Panc1 (cell line): ENCODE data around the gene PRELID3B. TPM values are rescaled to one million over a fixed set of nuclear protein-coding genes. Genes with fewer than 3 reads are reported as not detected.
A peak's percentile ranks its signal among the peaks of the same experiment; 100 is the strongest.

Experiments
- ATAC-seq: fragments of 200-7000 bp; cut with Tn5 transposase; 2 replicates; pipeline ENCODE4 v1.9.1; 2020; ENCODE audit warnings: mild to moderate bottlenecking, moderate library complexity
- BruUV-seq: library from RNA; stranded (reverse); fragments of 400-500 nt; replicated peaks from 2 replicates; lab custom pipeline; 2021; lab: Mats Ljungman, UMichigan
- CTCF ChIA-PET: fragments of 300-600 bp; sonication (Branson Sonifier 250); formaldehyde crosslinking; loops from one replicate; lab custom pipeline; 2022; ENCODE audit warnings: antibody characterized with exemption; lab: Charles Lee
- POLR2A ChIA-PET: fragments of 300-600 bp; sonication (Branson Sonifier 250); formaldehyde crosslinking; loops from one replicate; lab custom pipeline; 2022; ENCODE audit warnings: antibody characterized with exemption; lab: Charles Lee
- DNase-seq: peaks from one replicate; pipeline ENCODE4 v3.0.0-alpha.2; 2010; ENCODE audit warnings: low read depth, low spot score
- H3K27ac ChIP-seq: 2 replicates; pipeline ENCODE4 v1.5.1; 2011; ENCODE audit warnings: mild to moderate bottlenecking, low read length, inconsistent platforms
- H3K27me3 ChIP-seq: fragments of 200-500 bp; sonication (Bioruptor generic); 2 replicates; pipeline ENCODE4 v1.6.0; 2014; ENCODE audit warnings: low read length, inconsistent platforms; ENCODE audit not compliant: control insufficient read depth, insufficient read depth
- H3K36me3 ChIP-seq: fragments of 200-500 bp; sonication (Bioruptor generic); 2 replicates; pipeline ENCODE4 v1.5.1; 2014; ENCODE audit warnings: inconsistent platforms, mild to moderate bottlenecking, low read length, moderate library complexity; ENCODE audit not compliant: control insufficient read depth, insufficient read depth
- H3K4me1 ChIP-seq: 2 replicates; pipeline ENCODE4 v1.5.1; 2011; ENCODE audit warnings: inconsistent platforms, mild to moderate bottlenecking, low read length, moderate library complexity; ENCODE audit not compliant: control insufficient read depth, insufficient read depth
- H3K4me3 ChIP-seq, 2 experiments: 2 replicates each; pipeline ENCODE4 v1.5.1; 2011 to 2012; ENCODE audit warnings: low read depth in 2 of 2, low read length in 2 of 2, mild to moderate bottlenecking in 2 of 2, inconsistent platforms in 1 of 2, moderate library complexity in 1 of 2
- H3K9me3 ChIP-seq: fragments of 200-500 bp; sonication (Bioruptor generic); 2 replicates; pipeline ENCODE4 v1.5.1; 2014; ENCODE audit warnings: low read depth, mild to moderate bottlenecking, inconsistent platforms, low read length, moderate library complexity; ENCODE audit not compliant: control insufficient read depth, insufficient read depth
- POLR2AphosphoS5 ChIP-seq: IDR thresholded peaks from 2 replicates; pipeline ENCODE4 v1.6.1; 2012; ENCODE audit warnings: mild to moderate bottlenecking, low read depth, low read length, moderate library complexity
- SIN3A ChIP-seq: IDR thresholded peaks from 2 replicates; pipeline ENCODE4 v1.6.1; 2012; ENCODE audit warnings: low read depth, mild to moderate bottlenecking, low read length, moderate library complexity, borderline replicate concordance; ENCODE audit not compliant: insufficient read depth
- TCF7L2 ChIP-seq: IDR thresholded peaks from 2 replicates; pipeline ENCODE4 v1.6.1; 2011; ENCODE audit warnings: mild to moderate bottlenecking, low read depth, low read length, inconsistent platforms
- in situ Hi-C: cut with HindIII; loops from 2 replicates; pipeline ENCODE4 v1.10.0; 2016; ENCODE audit warnings: low sequenced_read_pairs, low pct_unique_long_range_greater_than_20kb
- intact Hi-C: fragments of 100-400 bp; cut with micrococcal nuclease; formaldehyde crosslinking; loops from one replicate; pipeline ENCODE4 v1.10.0; 2022; ENCODE audit not compliant: unreplicated experiment
- total RNA-seq: library from RNA; stranded (reverse); gene quantifications from one replicate; pipeline ENCODE4 v1.2.1, GENCODE V29; 2021; ENCODE audit not compliant: unreplicated experiment
- TF ChIP-seq, protein P1 (sequence below), 2 experiments: IDR thresholded peaks; 2 replicates each; pipeline ENCODE4 v1.6.1; 2011 to 2012; ENCODE audit warnings: low read depth in 2 of 2, control low read depth in 1 of 2, low read length in 1 of 2, mild to moderate bottlenecking in 1 of 2, moderate library complexity in 1 of 2; ENCODE audit not compliant: insufficient read depth in 1 of 2
- TF ChIP-seq, protein P2 (sequence below): fragments of 450-650 bp; IDR thresholded peaks from 2 replicates; pipeline ENCODE4 v1.5.1; 2017; ENCODE audit warnings: mild to moderate bottlenecking

Gene PRELID3B
- total RNA-seq, 1 experiment from 2014 or later: 131 TPM

DNA sequence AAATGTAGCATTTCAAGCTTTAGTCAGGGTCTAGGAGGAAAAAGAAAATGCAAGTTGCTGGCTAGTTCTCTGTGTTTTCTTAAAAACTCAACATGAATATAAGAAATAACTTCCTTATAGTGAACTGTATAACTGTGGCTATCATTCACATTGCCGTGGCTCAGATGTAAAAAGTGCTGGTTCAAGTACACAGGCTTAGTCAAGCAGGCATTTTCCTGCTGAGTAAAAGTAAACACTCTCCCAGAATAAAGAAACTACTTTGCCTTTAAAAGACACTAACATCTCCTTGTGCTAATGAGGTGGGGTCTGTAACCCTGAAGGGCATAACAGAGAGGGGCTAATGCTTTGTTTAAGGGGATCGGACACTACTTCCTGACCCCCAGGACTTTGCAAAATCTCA lies 13.8 kb downstream of the PRELID3B start:
- in situ Hi-C loops (no loop called here), intact Hi-C loops (no loop called here)
- Histone ChIP-seq H3K36me3 (peaks cover 67% of the 10 kb centered on the region), H3K4me3 (peak overlapping the region; percentile 0 to 12; a peak in 2 of 4 replicates), H3K4me1 (peaks cover 36% of the 10 kb centered on the region), H3K27ac (0 out of 2 replicates have a peak overlapping the region, but pooled peaks have one; percentile 23), H3K9me3 (no peaks in the 10 kb centered on the region), H3K27me3 (no peaks in the 10 kb centered on the region)
- no TSS peak for BruUV-seq
- ChIA-PET POLR2A (no interaction called here), CTCF (no interaction called here)
- no peak for ATAC-seq
- DNase-seq: no peak
- TF ChIP-seq, protein P1, sequence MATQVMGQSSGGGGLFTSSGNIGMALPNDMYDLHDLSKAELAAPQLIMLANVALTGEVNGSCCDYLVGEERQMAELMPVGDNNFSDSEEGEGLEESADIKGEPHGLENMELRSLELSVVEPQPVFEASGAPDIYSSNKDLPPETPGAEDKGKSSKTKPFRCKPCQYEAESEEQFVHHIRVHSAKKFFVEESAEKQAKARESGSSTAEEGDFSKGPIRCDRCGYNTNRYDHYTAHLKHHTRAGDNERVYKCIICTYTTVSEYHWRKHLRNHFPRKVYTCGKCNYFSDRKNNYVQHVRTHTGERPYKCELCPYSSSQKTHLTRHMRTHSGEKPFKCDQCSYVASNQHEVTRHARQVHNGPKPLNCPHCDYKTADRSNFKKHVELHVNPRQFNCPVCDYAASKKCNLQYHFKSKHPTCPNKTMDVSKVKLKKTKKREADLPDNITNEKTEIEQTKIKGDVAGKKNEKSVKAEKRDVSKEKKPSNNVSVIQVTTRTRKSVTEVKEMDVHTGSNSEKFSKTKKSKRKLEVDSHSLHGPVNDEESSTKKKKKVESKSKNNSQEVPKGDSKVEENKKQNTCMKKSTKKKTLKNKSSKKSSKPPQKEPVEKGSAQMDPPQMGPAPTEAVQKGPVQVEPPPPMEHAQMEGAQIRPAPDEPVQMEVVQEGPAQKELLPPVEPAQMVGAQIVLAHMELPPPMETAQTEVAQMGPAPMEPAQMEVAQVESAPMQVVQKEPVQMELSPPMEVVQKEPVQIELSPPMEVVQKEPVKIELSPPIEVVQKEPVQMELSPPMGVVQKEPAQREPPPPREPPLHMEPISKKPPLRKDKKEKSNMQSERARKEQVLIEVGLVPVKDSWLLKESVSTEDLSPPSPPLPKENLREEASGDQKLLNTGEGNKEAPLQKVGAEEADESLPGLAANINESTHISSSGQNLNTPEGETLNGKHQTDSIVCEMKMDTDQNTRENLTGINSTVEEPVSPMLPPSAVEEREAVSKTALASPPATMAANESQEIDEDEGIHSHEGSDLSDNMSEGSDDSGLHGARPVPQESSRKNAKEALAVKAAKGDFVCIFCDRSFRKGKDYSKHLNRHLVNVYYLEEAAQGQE (IDR thresholded peaks at IDR 0.05; ENCODE audit: insufficient read depth in 1 of 2, low read depth in 2 of 2, low read length in 1 of 2): no peak
- TF ChIP-seq TCF7L2: no peak
- TF ChIP-seq POLR2AphosphoS5: no peak
- TF ChIP-seq SIN3A: no peak
- TF ChIP-seq, protein P2, sequence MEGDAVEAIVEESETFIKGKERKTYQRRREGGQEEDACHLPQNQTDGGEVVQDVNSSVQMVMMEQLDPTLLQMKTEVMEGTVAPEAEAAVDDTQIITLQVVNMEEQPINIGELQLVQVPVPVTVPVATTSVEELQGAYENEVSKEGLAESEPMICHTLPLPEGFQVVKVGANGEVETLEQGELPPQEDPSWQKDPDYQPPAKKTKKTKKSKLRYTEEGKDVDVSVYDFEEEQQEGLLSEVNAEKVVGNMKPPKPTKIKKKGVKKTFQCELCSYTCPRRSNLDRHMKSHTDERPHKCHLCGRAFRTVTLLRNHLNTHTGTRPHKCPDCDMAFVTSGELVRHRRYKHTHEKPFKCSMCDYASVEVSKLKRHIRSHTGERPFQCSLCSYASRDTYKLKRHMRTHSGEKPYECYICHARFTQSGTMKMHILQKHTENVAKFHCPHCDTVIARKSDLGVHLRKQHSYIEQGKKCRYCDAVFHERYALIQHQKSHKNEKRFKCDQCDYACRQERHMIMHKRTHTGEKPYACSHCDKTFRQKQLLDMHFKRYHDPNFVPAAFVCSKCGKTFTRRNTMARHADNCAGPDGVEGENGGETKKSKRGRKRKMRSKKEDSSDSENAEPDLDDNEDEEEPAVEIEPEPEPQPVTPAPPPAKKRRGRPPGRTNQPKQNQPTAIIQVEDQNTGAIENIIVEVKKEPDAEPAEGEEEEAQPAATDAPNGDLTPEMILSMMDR: no peak

- ATAC-seq (no peak), DNase-seq (no peak)
- no peaks in the 10 kb centered on the region for H3K9me3 ChIP-seq
- ChIA-PET POLR2A (no interaction called here), CTCF (no interaction called here)
- BruUV-seq: no TSS peak
- intact Hi-C loops (no loop called here), in situ Hi-C loops (no loop called here)
- H3K27ac ChIP-seq: no peak overlapping the region
- no peak for TF ChIP-seq TCF7L2
- TF ChIP-seq, protein P1 (IDR thresholded peaks at IDR 0.05; ENCODE audit: insufficient read depth in 1 of 2, low read depth in 2 of 2, low read length in 1 of 2): no peak
- peaks cover 58% of the 10 kb centered on the region for H3K36me3 ChIP-seq
- H3K4me3 ChIP-seq: no peak overlapping the region
- peaks cover 27% of the 10 kb centered on the region for H3K4me1 ChIP-seq
- H3K27me3 ChIP-seq: no peaks in the 10 kb centered on the region
These were observed 14.8 kb downstream of the PRELID3B start for GRCh38 chr20:59027741-59028320.
